ENCODE results near the gene PEX5L.
"Not testable (repeated sequence)": the region's sequence is repeated elsewhere in the genome, so short reads cannot be mapped to it uniquely, and the experiment has no call there.

The PEX5L gene

GRCh38 chr3:179801856-179802255 is 234.9 kb downstream of the PEX5L start:
- FAIRE-seq (no peak), DNase-seq (ENCODE audit: insufficient read length, low spot score) (no peak)
- no peak for TF ChIP-seq POLR2A (IDR thresholded peaks at IDR 0.05; ENCODE audit: low read depth, low read length)

GRCh38 chr3:179801263-179801662 is 235.5 kb downstream of the PEX5L start:
- no peak for DNase-seq (ENCODE audit: insufficient read length, low spot score)
- peak; percentile 78 for FAIRE-seq
- no peak for TF ChIP-seq POLR2A (IDR thresholded peaks at IDR 0.05; ENCODE audit: low read depth, low read length)

GRCh38 chr3:179797192-179797591 is 239.5 kb downstream of the PEX5L start:
- no peak for TF ChIP-seq POLR2A (IDR thresholded peaks at IDR 0.05; ENCODE audit: low read depth, low read length)
- FAIRE-seq: peak; percentile 72
- DNase-seq (ENCODE audit: insufficient read length, low spot score): no peak

GRCh38 chr3:179796421-179796820 is 240.3 kb downstream of the PEX5L start:
- FAIRE-seq (peak; percentile 62), DNase-seq (ENCODE audit: insufficient read length, low spot score) (no peak)
- TF ChIP-seq POLR2A (IDR thresholded peaks at IDR 0.05; ENCODE audit: low read depth, low read length): no peak

GRCh38 chr3:179794355-179794754 is 242.4 kb downstream of the PEX5L start:
- FAIRE-seq: peak; percentile 27
- no peak for TF ChIP-seq POLR2A (IDR thresholded peaks at IDR 0.05; ENCODE audit: low read depth, low read length)
- no peak for DNase-seq (ENCODE audit: insufficient read length, low spot score)

GRCh38 chr3:179791793-179792192 is 244.9 kb downstream of the PEX5L start:
- no peak for DNase-seq (ENCODE audit: insufficient read length, low spot score)
- FAIRE-seq: no peak
- no peak for TF ChIP-seq POLR2A (IDR thresholded peaks at IDR 0.05; ENCODE audit: low read depth, low read length)

GRCh38 chr3:179788996-179789395 is 247.7 kb downstream of the PEX5L start:
- TF ChIP-seq POLR2A (IDR thresholded peaks at IDR 0.05; ENCODE audit: low read depth, low read length): no peak
- FAIRE-seq: no peak
- DNase-seq (ENCODE audit: insufficient read length, low spot score): no peak

- DNase-seq (ENCODE audit: insufficient read length, low spot score); FAIRE-seq: not testable (repeated sequence)
Observed at GRCh38 chr3:179782841-179783240, 253.9 kb downstream of the PEX5L start.

- TF ChIP-seq POLR2A (IDR thresholded peaks at IDR 0.05; ENCODE audit: low read depth, low read length): no peak
- no peak for DNase-seq (ENCODE audit: insufficient read length, low spot score)
- no peak for FAIRE-seq
Observed at GRCh38 chr3:179775416-179776122, 261.2 kb downstream of the PEX5L start.

- no peak for DNase-seq (ENCODE audit: insufficient read length, low spot score)
- TF ChIP-seq POLR2A (IDR thresholded peaks at IDR 0.05; ENCODE audit: low read depth, low read length): no peak
Observed at GRCh38 chr3:179772297-179772696, 264.4 kb downstream of the PEX5L start.

GRCh38 chr3:179771797-179772196 is 264.9 kb downstream of the PEX5L start:
- FAIRE-seq (no peak), DNase-seq (ENCODE audit: insufficient read length, low spot score) (no peak)
- TF ChIP-seq POLR2A (IDR thresholded peaks at IDR 0.05; ENCODE audit: low read depth, low read length): no peak

More at GRCh38 chr3:179772297-179772696, 264.4 kb downstream of the PEX5L start:
- FAIRE-seq: no peak

- FAIRE-seq (no peak), DNase-seq (ENCODE audit: insufficient read length, low spot score) (no peak)
- TF ChIP-seq POLR2A (IDR thresholded peaks at IDR 0.05; ENCODE audit: low read depth, low read length): no peak
Observed at GRCh38 chr3:179769411-179770247, 267.1 kb downstream of the PEX5L start.

GRCh38 chr3:179768080-179768479 is 268.7 kb downstream of the PEX5L start:
- no peak for TF ChIP-seq POLR2A (IDR thresholded peaks at IDR 0.05; ENCODE audit: low read depth, low read length)
- peak; percentile 64 for DNase-seq (ENCODE audit: insufficient read length, low spot score)
- peak; percentile 87 for FAIRE-seq

- no peak for TF ChIP-seq POLR2A (IDR thresholded peaks at IDR 0.05; ENCODE audit: low read depth, low read length)
- FAIRE-seq: peak; percentile 30
- no peak for DNase-seq (ENCODE audit: insufficient read length, low spot score)
Observed at GRCh38 chr3:179766416-179767133, 270.2 kb downstream of the PEX5L start.
